PC-3 (cell line): ENCODE measurements around the gene VAT1L. TPM values are rescaled to one million over a fixed set of nuclear protein-coding genes. Genes with fewer than 3 reads are reported as not detected.

Experiments used
- ATAC-seq: fragments of 200-7000 bp; cut with Tn5 transposase; 2 replicates; pipeline ENCODE4 v1.9.1; 2020; ENCODE audit warnings: mild to moderate bottlenecking, moderate library complexity
- BruUV-seq: library from RNA; stranded (reverse); fragments of 400-500 nt; replicated peaks from 2 replicates; lab custom pipeline; 2021; lab: Mats Ljungman, UMichigan
- CTCF ChIA-PET: fragments of 300-600 bp; sonication (Branson Sonifier 250); formaldehyde crosslinking; loops from one replicate; lab custom pipeline; 2022; ENCODE audit warnings: antibody characterized with exemption; lab: Charles Lee
- POLR2A ChIA-PET: fragments of 300-600 bp; sonication (Branson Sonifier 250); formaldehyde crosslinking; loops from one replicate; lab custom pipeline; 2022; ENCODE audit warnings: antibody characterized with exemption; ENCODE audit not compliant: unreplicated experiment; lab: Charles Lee
- DNase-seq: peaks from one replicate; pipeline ENCODE4 v3.0.0-alpha.2; 2015
- H2AFZ ChIP-seq: fragments of 300-600 bp; sonication (generic); 2 replicates; pipeline ENCODE4 v1.6.0; 2016; ENCODE audit warnings: antibody characterized with exemption, low read length
- H3F3A ChIP-seq: fragments of 300-600 bp; sonication (generic); one replicate; pipeline ENCODE4 v1.6.0; 2017; ENCODE audit warnings: antibody characterized with exemption, low read length, control low read depth, mild to moderate bottlenecking; ENCODE audit not compliant: unreplicated experiment
- H3K27ac ChIP-seq: fragments of 300-600 bp; sonication (generic); 2 replicates; pipeline ENCODE4 v1.5.1; 2016; ENCODE audit warnings: mild to moderate bottlenecking, low read length
- H3K27me3 ChIP-seq: fragments of 300-600 bp; sonication (generic); 2 replicates; pipeline ENCODE4 v1.6.1; 2016; ENCODE audit warnings: low read length, mixed read lengths
- H3K36me3 ChIP-seq: fragments of 300-600 bp; sonication (generic); 2 replicates; pipeline ENCODE4 v1.6.1; 2016; ENCODE audit warnings: low read depth, mixed run types, low read length, mixed read lengths
- H3K4me1 ChIP-seq: fragments of 300-600 bp; sonication (generic); 2 replicates; pipeline ENCODE4 v1.5.1; 2016; ENCODE audit warnings: low read length; ENCODE audit not compliant: insufficient read depth
- H3K4me2 ChIP-seq: fragments of 300-600 bp; sonication (generic); 2 replicates; pipeline ENCODE4 v1.6.0; 2016; ENCODE audit warnings: low read length
- H3K4me3 ChIP-seq: fragments of 300-600 bp; sonication (generic); 2 replicates; pipeline ENCODE4 v1.5.1; 2016; ENCODE audit warnings: mild to moderate bottlenecking, low read length, mixed read lengths
- H3K79me2 ChIP-seq: fragments of 300-600 bp; sonication (generic); 2 replicates; pipeline ENCODE4 v1.6.1; 2017; ENCODE audit warnings: low read length, mixed read lengths
- H3K9ac ChIP-seq: fragments of 300-600 bp; sonication (generic); 2 replicates; pipeline ENCODE4 v1.6.0; 2016; ENCODE audit warnings: mild to moderate bottlenecking, low read length
- H3K9me2 ChIP-seq: fragments of 300-600 bp; sonication (generic); replicated peaks from 2 replicates; pipeline ENCODE4 v1.6.1; 2016; ENCODE audit warnings: mixed run types, low read length, mixed read lengths
- H3K9me3 ChIP-seq: fragments of 300-600 bp; sonication (generic); 2 replicates; pipeline ENCODE4 v1.6.1; 2016; ENCODE audit warnings: low read length, mixed read lengths
- H4K20me1 ChIP-seq: fragments of 300-600 bp; sonication (generic); 2 replicates; pipeline ENCODE4 v1.6.1; 2016; ENCODE audit warnings: low read length, mixed read lengths
- EZH2 ChIP-seq: fragments of 300-600 bp; sonication (generic); IDR thresholded peaks from one replicate; pipeline ENCODE4 v1.6.1; 2017; ENCODE audit warnings: antibody characterized with exemption, mild to moderate bottlenecking, low read length; ENCODE audit not compliant: unreplicated experiment
- EZH2phosphoT487 ChIP-seq: fragments of 300-600 bp; sonication (generic); IDR thresholded peaks from 2 replicates; pipeline ENCODE4 v1.6.1; 2018; ENCODE audit warnings: mild to moderate bottlenecking, antibody characterized with exemption, low read length, borderline replicate concordance
- intact Hi-C: fragments of 100-400 bp; cut with micrococcal nuclease; formaldehyde crosslinking; loops from 2 replicates; pipeline ENCODE4 v1.9.0; 2023
- total RNA-seq: library from RNA; depleted of rRNA; stranded (reverse); fragments of >200 nt; gene quantifications from 2 replicates; pipeline ENCODE4 v1.2.3, GENCODE V29; 2014
- TF ChIP-seq, protein P1 (sequence below): fragments of 300-600 bp; sonication (generic); conservative IDR thresholded peaks from 2 replicates; pipeline ENCODE4 v1.5.1; 2017; ENCODE audit warnings: antibody characterized with exemption, low read depth, mild to moderate bottlenecking, low read length

The VAT1L gene
- total RNA-seq, 1 experiment from 2014 or later: 0.47 TPM

DNA sequence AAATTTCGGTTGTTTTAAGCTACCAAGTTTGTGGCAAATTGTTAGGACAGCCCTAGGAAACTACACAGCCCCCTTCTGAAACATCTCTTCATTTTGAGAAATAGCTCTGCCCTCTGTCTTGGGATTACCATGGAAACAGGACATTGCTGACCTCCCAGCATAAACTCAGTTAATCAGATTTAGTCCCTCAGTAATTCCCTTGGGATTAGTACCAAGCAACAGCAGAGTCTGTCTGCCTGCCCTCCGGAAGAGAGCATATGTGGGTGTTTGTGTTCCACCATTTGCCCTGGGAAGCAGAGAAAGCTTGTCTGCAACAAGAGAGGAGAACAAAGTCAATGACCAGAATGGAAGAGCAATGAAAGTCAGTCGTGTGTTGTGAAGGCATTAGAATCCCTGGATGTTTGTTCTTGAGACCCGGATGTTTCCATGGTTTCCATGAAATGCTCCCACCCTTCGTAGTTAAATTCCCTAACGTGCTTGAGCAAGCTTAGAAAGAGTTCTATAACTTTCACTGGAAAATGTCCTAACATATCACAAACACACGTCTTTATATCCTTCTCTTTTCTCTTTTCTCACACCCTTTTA, 39.9 kb upstream of the VAT1L start:
- Histone ChIP-seq H3K36me3 (no peaks in the 10 kb centered on the region), H3F3A (no peaks in the 10 kb centered on the region), H3K9me2 (no peaks in the 10 kb centered on the region), H3K4me3 (no peak overlapping the region), H3K4me2 (no peak overlapping the region), H3K9me3 (no peaks in the 10 kb centered on the region), H3K27ac (no peak overlapping the region), H3K9ac (no peak overlapping the region), H2AFZ (no peak overlapping the region), H3K4me1 (no peaks in the 10 kb centered on the region), H3K27me3 (no peaks in the 10 kb centered on the region), H4K20me1 (no peaks in the 10 kb centered on the region), H3K79me2 (no peaks in the 10 kb centered on the region)
- intact Hi-C loops: no loop called here
- POLR2A ChIA-PET: no interaction called here
- BruUV-seq: no TSS peak
- no peak for DNase-seq
- no peak for ATAC-seq
- TF ChIP-seq EZH2 (no peak), EZH2phosphoT487 (no peak)
- TF ChIP-seq, protein P1, sequence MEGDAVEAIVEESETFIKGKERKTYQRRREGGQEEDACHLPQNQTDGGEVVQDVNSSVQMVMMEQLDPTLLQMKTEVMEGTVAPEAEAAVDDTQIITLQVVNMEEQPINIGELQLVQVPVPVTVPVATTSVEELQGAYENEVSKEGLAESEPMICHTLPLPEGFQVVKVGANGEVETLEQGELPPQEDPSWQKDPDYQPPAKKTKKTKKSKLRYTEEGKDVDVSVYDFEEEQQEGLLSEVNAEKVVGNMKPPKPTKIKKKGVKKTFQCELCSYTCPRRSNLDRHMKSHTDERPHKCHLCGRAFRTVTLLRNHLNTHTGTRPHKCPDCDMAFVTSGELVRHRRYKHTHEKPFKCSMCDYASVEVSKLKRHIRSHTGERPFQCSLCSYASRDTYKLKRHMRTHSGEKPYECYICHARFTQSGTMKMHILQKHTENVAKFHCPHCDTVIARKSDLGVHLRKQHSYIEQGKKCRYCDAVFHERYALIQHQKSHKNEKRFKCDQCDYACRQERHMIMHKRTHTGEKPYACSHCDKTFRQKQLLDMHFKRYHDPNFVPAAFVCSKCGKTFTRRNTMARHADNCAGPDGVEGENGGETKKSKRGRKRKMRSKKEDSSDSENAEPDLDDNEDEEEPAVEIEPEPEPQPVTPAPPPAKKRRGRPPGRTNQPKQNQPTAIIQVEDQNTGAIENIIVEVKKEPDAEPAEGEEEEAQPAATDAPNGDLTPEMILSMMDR: no peak
- CTCF ChIA-PET: no interaction called here

DNA sequence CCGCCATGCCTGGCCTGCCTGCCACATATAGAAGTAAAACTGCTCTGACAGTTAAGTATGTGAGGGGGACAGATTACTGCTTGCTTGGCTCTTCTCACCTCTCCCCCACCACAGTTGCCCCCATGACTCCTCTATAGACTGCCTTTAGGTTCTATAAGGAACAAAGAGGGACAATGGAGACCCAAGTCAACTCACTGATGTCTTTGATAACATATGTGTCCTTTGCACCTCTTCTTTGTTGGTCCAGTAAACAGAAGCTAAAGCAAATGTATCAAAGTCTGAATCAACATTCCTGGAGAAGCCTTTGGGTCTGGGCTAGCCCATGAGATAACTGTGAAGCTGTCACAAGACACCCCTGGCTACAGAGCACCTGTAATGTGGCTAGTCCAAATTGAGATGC, 38.9 kb upstream of the VAT1L start:
- no peaks in the 10 kb centered on the region for H3K9me3 ChIP-seq
- ChIA-PET CTCF (no interaction called here), POLR2A (no interaction called here)
- no peak overlapping the region for H2AFZ ChIP-seq
- no peak for DNase-seq
- ATAC-seq: no peak
- no peaks in the 10 kb centered on the region for H3K27me3 ChIP-seq
- TF ChIP-seq EZH2phosphoT487 (no peak), EZH2 (no peak)
- TF ChIP-seq, protein P1: no peak
- H3K36me3 ChIP-seq: no peaks in the 10 kb centered on the region
- H3K79me2 ChIP-seq: no peaks in the 10 kb centered on the region
- H3K9ac ChIP-seq: no peak overlapping the region
- no peak overlapping the region for H3K4me2 ChIP-seq
- intact Hi-C loops: no loop called here
- BruUV-seq: no TSS peak
- H3F3A ChIP-seq: no peaks in the 10 kb centered on the region
- H3K4me1 ChIP-seq: no peaks in the 10 kb centered on the region
- H3K4me3 ChIP-seq: no peak overlapping the region
- no peak overlapping the region for H3K27ac ChIP-seq
- no peaks in the 10 kb centered on the region for H4K20me1 ChIP-seq
- no peaks in the 10 kb centered on the region for H3K9me2 ChIP-seq

DNA sequence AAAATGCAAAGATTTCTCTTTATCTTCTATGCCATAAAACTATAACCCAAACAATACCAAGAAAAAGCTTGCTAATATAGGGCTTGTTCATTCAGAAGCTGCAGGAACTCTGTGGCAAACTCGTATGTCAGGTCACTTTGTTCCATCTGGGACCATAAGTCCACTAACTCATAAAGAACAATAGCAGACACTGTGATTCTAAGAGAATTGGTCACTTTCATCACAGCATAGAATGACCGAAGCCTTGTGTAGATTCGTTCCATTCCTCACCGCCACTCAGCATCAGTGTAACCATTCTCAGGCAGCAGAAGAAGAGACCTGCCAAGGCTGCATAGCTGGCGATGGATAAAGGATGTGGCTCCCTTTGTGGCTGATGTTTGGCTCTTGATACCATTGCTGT, 30.3 kb upstream of the VAT1L start:
- H3K4me3 ChIP-seq: no peak overlapping the region
- CTCF ChIA-PET: no interaction called here
- H3K9me2 ChIP-seq: no peaks in the 10 kb centered on the region
- DNase-seq (no peak), ATAC-seq (no peak)
- no peaks in the 10 kb centered on the region for H3K36me3 ChIP-seq
- H3K79me2 ChIP-seq: no peaks in the 10 kb centered on the region
- intact Hi-C loops: no loop called here
- no peaks in the 10 kb centered on the region for H3K27me3 ChIP-seq
- POLR2A ChIA-PET: no interaction called here
- no peaks in the 10 kb centered on the region for H3K4me1 ChIP-seq
- TF ChIP-seq, protein P1: no peak
- TF ChIP-seq EZH2: no peak
- H3K9me3 ChIP-seq: no peaks in the 10 kb centered on the region
- no peak overlapping the region for H3K4me2 ChIP-seq
- H4K20me1 ChIP-seq: no peaks in the 10 kb centered on the region
- BruUV-seq: no TSS peak
- H3K9ac ChIP-seq: no peak overlapping the region
- H3K27ac ChIP-seq: no peak overlapping the region
- no peak overlapping the region for H2AFZ ChIP-seq
- H3F3A ChIP-seq: no peaks in the 10 kb centered on the region
